Measurements from ENCODE around the gene KIAA1328. TPM values are rescaled to one million over a fixed set of nuclear protein-coding genes. Genes with fewer than 3 reads are reported as not detected.

KIAA1328 gene
- total and polyA plus RNA-seq, 9 of the 15 experiments (the other 6 are each of a cell fraction or from before 2014, with no cell fraction given), result 4.0 to 8.6 (median 7.4) TPM

- TF ChIP-seq REST (IDR thresholded peaks at IDR 0.05; ENCODE audit: borderline replicate concordance) (peak; percentile 62; the same call in 1 of the 2 replicates), REST (CRISPR knock-in tag; IDR thresholded peaks at IDR 0.05; ENCODE audit: low read depth) (peak; percentile 78), SETDB1 (IDR thresholded peaks at IDR 0.05; ENCODE audit: low read length) (no peak), ZNF174 (CRISPR knock-in tag; IDR thresholded peaks at IDR 0.05) (no peak), ZNF518B (CRISPR knock-in tag; IDR thresholded peaks at IDR 0.05) (no peak), ZNF780A (CRISPR knock-in tag; IDR thresholded peaks at IDR 0.05) (no peak), RNF2 (IDR thresholded peaks at IDR 0.05) (peak; percentile 69; the same call in 1 of the 2 replicates)
These were observed at the start of gene KIAA1328, which contains the start of gene TPGS2 (continued) for GRCh38 chr18:36828630-36829361.

All from K562 (cell line).